ENCODE results near the gene CLTC. TPM values are rescaled to one million over a fixed set of nuclear protein-coding genes. Genes with fewer than 3 reads are reported as not detected.

The CLTC gene
- total and polyA plus RNA-seq, 2 of the 13 experiments (the other 11 are each of a cell fraction or from before 2014, with no cell fraction given) = 134 to 283 TPM

GRCh38 chr17:59619298-59620063, at the start of gene CLTC (continued):
- peak; percentile 70 for TF ChIP-seq ARNT2 (CRISPR knock-in tag; IDR thresholded peaks at IDR 0.05; ENCODE audit: low read depth)
- TF ChIP-seq SNAI1 (CRISPR knock-in tag; IDR thresholded peaks at IDR 0.05; ENCODE audit: borderline replicate concordance) = no peak
- TF ChIP-seq ZNF276 (CRISPR knock-in tag; IDR thresholded peaks at IDR 0.05; ENCODE audit: low read depth) = no peak; the same call in 1 of the 2 replicates
- peak; percentile 94 for TF ChIP-seq TAF1 (CRISPR knock-in tag; IDR thresholded peaks at IDR 0.05)
- TF ChIP-seq JUN (CRISPR knock-in tag; IDR thresholded peaks at IDR 0.05) = peak; percentile 87; the same call in 1 of the 2 replicates
- TF ChIP-seq CCAR2 (optimal IDR thresholded peaks at IDR 0.05; ENCODE audit: low read depth, low read length) = peak; percentile 96
- peak; percentile 96; the same call in 1 of the 2 replicates for TF ChIP-seq ZNF224 (CRISPR knock-in tag; IDR thresholded peaks at IDR 0.05)
- TF ChIP-seq EHMT2 (IDR thresholded peaks at IDR 0.05; ENCODE audit: borderline replicate concordance, low read depth, low read length) = no peak
- peak; percentile 5; the same call in 1 of the 2 replicates for TF ChIP-seq MTERF4 (CRISPR knock-in tag; IDR thresholded peaks at IDR 0.05)
- TF ChIP-seq ELF4 (CRISPR knock-in tag; IDR thresholded peaks at IDR 0.05; ENCODE audit: borderline replicate concordance) = peak; percentile 97
- TF ChIP-seq ZNF451 (CRISPR knock-in tag; IDR thresholded peaks at IDR 0.05) = peak; percentile 56; the same call in 1 of the 2 replicates
- TF ChIP-seq ZNF160 (CRISPR knock-in tag; IDR thresholded peaks at IDR 0.05) = 0 out of 2 replicates have a peak, but pooled peaks have one; percentile 23
- peak; percentile 54 for TF ChIP-seq TARDBP (CRISPR knock-in tag; IDR thresholded peaks at IDR 0.05)
- TF ChIP-seq PPARG (CRISPR knock-in tag; conservative IDR thresholded peaks at IDR 0.05) = peak; percentile 62; the same call in 1 of the 2 replicates
- 0 out of 2 replicates have a peak, but pooled peaks have one; percentile 73 for TF ChIP-seq ZNF850 (CRISPR knock-in tag; conservative IDR thresholded peaks at IDR 0.05)
- TF ChIP-seq ZNF468 (CRISPR knock-in tag; IDR thresholded peaks at IDR 0.05) = 0 out of 2 replicates have a peak, but pooled peaks have one; percentile 39
- peak; percentile 16; the same call in 1 of the 2 replicates for TF ChIP-seq NFYC (CRISPR knock-in tag; IDR thresholded peaks at IDR 0.05)
- peak; percentile 37; the same call in 1 of the 2 replicates for TF ChIP-seq MYNN (CRISPR knock-in tag; IDR thresholded peaks at IDR 0.05; ENCODE audit: low read depth)
- TF ChIP-seq ARID3A (IDR thresholded peaks at IDR 0.05; ENCODE audit: low read depth, low read length) = peak; percentile 74; the same call in 1 of the 2 replicates
- TF ChIP-seq, protein P1, sequence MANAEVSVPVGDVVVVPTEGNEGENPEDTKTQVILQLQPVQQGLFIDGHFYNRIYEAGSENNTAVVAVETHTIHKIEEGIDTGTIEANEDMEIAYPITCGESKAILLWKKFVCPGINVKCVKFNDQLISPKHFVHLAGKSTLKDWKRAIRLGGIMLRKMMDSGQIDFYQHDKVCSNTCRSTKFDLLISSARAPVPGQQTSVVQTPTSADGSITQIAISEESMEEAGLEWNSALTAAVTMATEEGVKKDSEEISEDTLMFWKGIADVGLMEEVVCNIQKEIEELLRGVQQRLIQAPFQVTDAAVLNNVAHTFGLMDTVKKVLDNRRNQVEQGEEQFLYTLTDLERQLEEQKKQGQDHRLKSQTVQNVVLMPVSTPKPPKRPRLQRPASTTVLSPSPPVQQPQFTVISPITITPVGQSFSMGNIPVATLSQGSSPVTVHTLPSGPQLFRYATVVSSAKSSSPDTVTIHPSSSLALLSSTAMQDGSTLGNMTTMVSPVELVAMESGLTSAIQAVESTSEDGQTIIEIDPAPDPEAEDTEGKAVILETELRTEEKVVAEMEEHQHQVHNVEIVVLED (CRISPR knock-in tag; IDR thresholded peaks at IDR 0.05; ENCODE audit: borderline replicate concordance) = peak; percentile 86
- TF ChIP-seq ETS1 (CRISPR knock-in tag; IDR thresholded peaks at IDR 0.05) = peak; percentile 27; the same call in 1 of the 2 replicates
